Omental fat pad (tissue), 4 donors: Measurements from ENCODE around the gene CACNA1D. TPM values are rescaled to one million over a fixed set of nuclear protein-coding genes. Genes with fewer than 3 reads are reported as not detected.
A peak's percentile ranks its signal among the peaks of the same experiment; 100 is the strongest.

Experiments used
- ATAC-seq: fragments of 150-250 bp; one replicate; pipeline ENCODE4 v1.9.1; 2016; ENCODE audit warnings: mild to moderate bottlenecking, moderate library complexity; ENCODE audit not compliant: low FRiP score
- DNase-seq: peaks from one replicate; pipeline ENCODE4 v3.0.0-alpha.2; 2019; ENCODE audit warnings: low spot score
- CTCF ChIP-seq, 3 donors: fragments of 450-650 bp; IDR thresholded peaks; one replicate each; pipeline ENCODE4 v1.5.1; 2016 to 2017; ENCODE audit warnings: antibody characterized with exemption in 3 of 3, mild to moderate bottlenecking in 3 of 3, moderate library complexity in 2 of 3
- total RNA-seq, 4 donors: library from RNA; depleted of rRNA; stranded (reverse); fragments of >200 nt; gene quantifications; one replicate each; pipeline ENCODE4 v1.1.0, GENCODE V29; 2016

The CACNA1D gene
- total RNA-seq, 4 donors from 2014 or later: 0.24 to 1.8 (median 0.74) TPM

- no peak for TF ChIP-seq CTCF (IDR thresholded peaks at IDR 0.05)
- peak; percentile 37 for ATAC-seq
- no peak for DNase-seq
Measured at GRCh38 chr3:53525765-53526703, 31.6 kb downstream of the CACNA1D start.

- ATAC-seq (no peak), DNase-seq (no peak)
- no peak for TF ChIP-seq CTCF (IDR thresholded peaks at IDR 0.05)
Measured at GRCh38 chr3:53526704-53527055, 32.3 kb downstream of the CACNA1D start.

- ATAC-seq (no peak), DNase-seq (no peak)
- TF ChIP-seq CTCF (IDR thresholded peaks at IDR 0.05): no peak
Measured at GRCh38 chr3:53530205-53530604, 35.8 kb downstream of the CACNA1D start.

- ATAC-seq (no peak), DNase-seq (no peak)
- TF ChIP-seq CTCF (IDR thresholded peaks at IDR 0.05): no peak
Measured at GRCh38 chr3:53531749-53532148, 37.3 kb downstream of the CACNA1D start.

- no peak for TF ChIP-seq CTCF (IDR thresholded peaks at IDR 0.05)
- ATAC-seq (no peak), DNase-seq (no peak)
Measured at GRCh38 chr3:53533472-53533871, 39.1 kb downstream of the CACNA1D start.

GRCh38 chr3:53534216-53534615 is 39.8 kb downstream of the CACNA1D start:
- TF ChIP-seq CTCF (IDR thresholded peaks at IDR 0.05): no peak
- DNase-seq (no peak), ATAC-seq (no peak)
